ENCODE data around the gene CENPI. TPM values are rescaled to one million over a fixed set of nuclear protein-coding genes. Genes with fewer than 3 reads are reported as not detected.

The CENPI gene
- polyA plus RNA-seq, 1 of the 3 experiments (the other 2 are of a cell fraction) = 2.4 TPM

- no peaks in the 10 kb centered on the region for H3K9me2 ChIP-seq
- H3K4me2 ChIP-seq = peak overlapping the region; percentile 62; the same call in 1 of the 2 replicates
- no peaks in the 10 kb centered on the region; the same call in 1 of the 2 replicates for H3K27me3 ChIP-seq (ENCODE audit: insufficient read depth)
- H3K4me1 ChIP-seq (ENCODE audit: control insufficient read depth in 1 of 2, insufficient read depth in 2 of 2, low read depth in 1 of 2, low read length in 1 of 2) = peaks cover 0 to 8% of the 10 kb centered on the region in 2 experiments; a peak in 1 of 4 replicates
- 38% methylated on average over 3 of the region's 3 CpGs for WGBS (ENCODE audit: low lambda C conversion rate)
- TF ChIP-seq EZH2phosphoT487 (IDR thresholded peaks at IDR 0.05; ENCODE audit: borderline replicate concordance, low read depth) (no peak), MEF2A (IDR thresholded peaks at IDR 0.05; ENCODE audit: borderline replicate concordance, low read depth) (no peak), RCOR1 (IDR thresholded peaks at IDR 0.05; ENCODE audit: low read length) (no peak), RAD21 (IDR thresholded peaks at IDR 0.05; ENCODE audit: low read length) (no peak), GATA2 (CRISPR knock-in tag; IDR thresholded peaks at IDR 0.05) (no peak), SMC3 (IDR thresholded peaks at IDR 0.05; ENCODE audit: low read depth, low read length) (no peak), SIN3A (IDR thresholded peaks at IDR 0.05; ENCODE audit: borderline replicate concordance, low read depth, low read length) (no peak), CHD2 (IDR thresholded peaks at IDR 0.05; ENCODE audit: low read length, partially characterized antibody) (no peak), FOXJ3 (CRISPR knock-in tag; IDR thresholded peaks at IDR 0.05) (no peak), JUND (IDR thresholded peaks at IDR 0.05) (no peak), USF1 (IDR thresholded peaks at IDR 0.05; ENCODE audit: borderline replicate concordance, low read depth) (no peak), ZBTB33 (IDR thresholded peaks at IDR 0.05; ENCODE audit: borderline replicate concordance, low read depth) (no peak), NFIC (IDR thresholded peaks at IDR 0.05; ENCODE audit: borderline replicate concordance) (no peak), CTCF (IDR thresholded peaks at IDR 0.05) (no peak), POLR2AphosphoS5 (IDR thresholded peaks at IDR 0.05; ENCODE audit: low read depth, low read length) (no peak), USF2 (IDR thresholded peaks at IDR 0.05; ENCODE audit: borderline replicate concordance, low read depth, low read length) (no peak), ELF1 (IDR thresholded peaks at IDR 0.05) (no peak), FOXM1 (IDR thresholded peaks at IDR 0.05; ENCODE audit: low read depth) (no peak), TEAD4 (IDR thresholded peaks at IDR 0.05; ENCODE audit: borderline replicate concordance, insufficient read depth) (no peak), FOSL2 (IDR thresholded peaks at IDR 0.05; ENCODE audit: borderline replicate concordance, low read depth) (no peak)
- CTCF ChIA-PET = no interaction called here
- no peaks in the 10 kb centered on the region for H4K20me1 ChIP-seq (ENCODE audit: insufficient read depth)
- POLR2A ChIA-PET = no interaction called here
- H3K27ac ChIP-seq (ENCODE audit: low read depth in 2 of 2, low read length in 1 of 2) = no peak overlapping the region
- H3K4me3 ChIP-seq (ENCODE audit: low read depth in 2 of 2, low read length in 1 of 2) = no peak overlapping the region
- no peaks in the 10 kb centered on the region for H3K9me3 ChIP-seq
- no peak overlapping the region for H2AFZ ChIP-seq (ENCODE audit: low read depth)
- DNase-seq = no peak
- no peak overlapping the region for H3K9ac ChIP-seq
- no peaks in the 10 kb centered on the region for H3K36me3 ChIP-seq (replicated peaks in 1 of 2; ENCODE audit: control insufficient read depth in 1 of 2, insufficient read depth in 2 of 2, low read length in 1 of 2)
- peaks cover 3% of the 10 kb centered on the region for H3F3A ChIP-seq (replicated peaks; ENCODE audit: insufficient read depth)
- no peaks in the 10 kb centered on the region for H3K79me2 ChIP-seq (ENCODE audit: insufficient read depth)
Measured at GRCh38 chrX:101080326-101081124, 17.5 kb upstream of the CENPI start.
